D721Med (cell line): Measurements from ENCODE around the gene SKAP1.
A peak's percentile ranks its signal among the peaks of the same experiment; 100 is the strongest.
"Not testable (repeated sequence)": the region's sequence is repeated elsewhere in the genome, so short reads cannot be mapped to it uniquely, and the experiment has no call there.

Experiments used
- DNase-seq: peaks from one replicate; pipeline ENCODE4 v3.0.0; 2011; ENCODE audit warnings: low spot score; ENCODE audit not compliant: insufficient read length
- FAIRE-seq: peaks from 2 replicates; lab custom pipeline; 2011; peaks lifted over from hg19 to GRCh38; lab: Jason Lieb, UNC
- CTCF ChIP-seq: IDR thresholded peaks from 2 replicates; pipeline ENCODE4 v1.5.1; 2012; ENCODE audit warnings: mild to moderate bottlenecking, control low read depth; ENCODE audit not compliant: insufficient read depth; ENCODE audit errors: missing control alignments

Gene SKAP1

GRCh38 chr17:48368352-48368908 lies 61.6 kb downstream of the SKAP1 start:
- FAIRE-seq: no peak
- DNase-seq: no peak
- no peak for TF ChIP-seq CTCF

GRCh38 chr17:48363161-48363560 lies 66.9 kb downstream of the SKAP1 start:
- TF ChIP-seq CTCF: no peak
- FAIRE-seq (no peak), DNase-seq (no peak)

GRCh38 chr17:48360861-48361633 lies 69.0 kb downstream of the SKAP1 start:
- FAIRE-seq, DNase-seq: not testable (repeated sequence)

GRCh38 chr17:48357779-48358602 lies 72.0 kb downstream of the SKAP1 start:
- no peak for FAIRE-seq
- DNase-seq: no peak
- no peak for TF ChIP-seq CTCF

- DNase-seq (no peak), FAIRE-seq (no peak)
- no peak for TF ChIP-seq CTCF
Measured at GRCh38 chr17:48356866-48357265, 73.1 kb downstream of the SKAP1 start.

- no peak for FAIRE-seq
- DNase-seq: no peak
- TF ChIP-seq CTCF: no peak
Measured at GRCh38 chr17:48352630-48353029, 77.4 kb downstream of the SKAP1 start.

GRCh38 chr17:48351911-48352332 lies 78.1 kb downstream of the SKAP1 start:
- DNase-seq (no peak), FAIRE-seq (no peak)
- TF ChIP-seq CTCF: peak; percentile 66
